Measurements from ENCODE around the gene USP13. TPM values are rescaled to one million over a fixed set of nuclear protein-coding genes. Genes with fewer than 3 reads are reported as not detected.
"Not testable (repeated sequence)": the region's sequence is repeated elsewhere in the genome, so short reads cannot be mapped to it uniquely, and the experiment has no call there.

USP13 gene
- total and polyA plus RNA-seq, 3 donors from 2014 or later: 17.6 to 50.3 (median 42.0) TPM

GRCh38 chr3:179775416-179776122, 122.7 kb downstream of the USP13 start:
- Histone ChIP-seq H3K27me3 (no peaks in the 10 kb centered on the region), H3K36me3 (ENCODE audit: low read depth, missing control alignments) (no peaks in the 10 kb centered on the region), H3K4me1 (no peaks in the 10 kb centered on the region), H3K9me3 (no peaks in the 10 kb centered on the region), H3K4me3 (no peak overlapping the region), H3K27ac (no peak overlapping the region)
- intact Hi-C loops (cut with DNase I; ENCODE audit: low total_unique reads): no loop called here
- DNase-seq: no peak
- WGBS, 2 donors: 97 to 98% methylated on average over 11 to 27 of the region's 28 CpGs
- no peak for TF ChIP-seq POLR2A (IDR thresholded peaks at IDR 0.05)
- TF ChIP-seq, protein P1, sequence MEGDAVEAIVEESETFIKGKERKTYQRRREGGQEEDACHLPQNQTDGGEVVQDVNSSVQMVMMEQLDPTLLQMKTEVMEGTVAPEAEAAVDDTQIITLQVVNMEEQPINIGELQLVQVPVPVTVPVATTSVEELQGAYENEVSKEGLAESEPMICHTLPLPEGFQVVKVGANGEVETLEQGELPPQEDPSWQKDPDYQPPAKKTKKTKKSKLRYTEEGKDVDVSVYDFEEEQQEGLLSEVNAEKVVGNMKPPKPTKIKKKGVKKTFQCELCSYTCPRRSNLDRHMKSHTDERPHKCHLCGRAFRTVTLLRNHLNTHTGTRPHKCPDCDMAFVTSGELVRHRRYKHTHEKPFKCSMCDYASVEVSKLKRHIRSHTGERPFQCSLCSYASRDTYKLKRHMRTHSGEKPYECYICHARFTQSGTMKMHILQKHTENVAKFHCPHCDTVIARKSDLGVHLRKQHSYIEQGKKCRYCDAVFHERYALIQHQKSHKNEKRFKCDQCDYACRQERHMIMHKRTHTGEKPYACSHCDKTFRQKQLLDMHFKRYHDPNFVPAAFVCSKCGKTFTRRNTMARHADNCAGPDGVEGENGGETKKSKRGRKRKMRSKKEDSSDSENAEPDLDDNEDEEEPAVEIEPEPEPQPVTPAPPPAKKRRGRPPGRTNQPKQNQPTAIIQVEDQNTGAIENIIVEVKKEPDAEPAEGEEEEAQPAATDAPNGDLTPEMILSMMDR (IDR thresholded peaks at IDR 0.05): no peak

GRCh38 chr3:179782841-179783240, 130.0 kb downstream of the USP13 start:
- not testable (repeated sequence) for H3K36me3 ChIP-seq (ENCODE audit: low read depth, missing control alignments)

DNA sequence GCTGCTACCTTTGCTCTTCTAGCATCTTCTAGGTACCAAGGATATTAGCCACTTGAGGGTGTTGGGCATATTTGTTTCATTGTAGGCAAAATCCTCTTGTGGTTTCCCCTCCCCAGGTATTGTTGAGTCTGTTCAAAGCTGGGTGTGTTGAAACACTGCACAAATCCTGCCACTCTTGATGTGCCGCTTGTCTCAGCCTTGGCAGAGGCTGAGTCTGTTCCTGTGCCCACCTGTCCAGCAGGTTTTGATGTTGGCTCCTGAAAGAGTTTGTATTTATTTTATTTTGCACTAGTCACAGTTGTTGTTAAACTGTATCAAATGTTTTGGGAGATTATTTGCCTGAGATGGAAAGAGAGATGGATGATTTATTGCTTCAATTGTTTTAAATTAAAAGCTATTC, 136.2 kb downstream of the USP13 start:
- intact Hi-C loops (cut with DNase I; ENCODE audit: low total_unique reads): no loop called here
- Histone ChIP-seq H3K9me3 (no peaks in the 10 kb centered on the region), H3K4me3 (no peak overlapping the region), H3K36me3 (ENCODE audit: low read depth, missing control alignments) (no peaks in the 10 kb centered on the region), H3K27me3 (no peaks in the 10 kb centered on the region), H3K4me1 (no peaks in the 10 kb centered on the region), H3K27ac (no peak overlapping the region)
- no peak for DNase-seq
- no peak for TF ChIP-seq POLR2A (IDR thresholded peaks at IDR 0.05)
- TF ChIP-seq, protein P1 (IDR thresholded peaks at IDR 0.05): no peak
- WGBS, 2 donors: 94 to 100% methylated on average over 1 of the region's 1 CpG

More at GRCh38 chr3:179782841-179783240, 130.0 kb downstream of the USP13 start:
- 95 to 96% methylated on average over 5 of the region's 5 CpGs for WGBS, 2 donors
- H3K9me3 ChIP-seq; H3K4me3 ChIP-seq; DNase-seq; H3K27me3 ChIP-seq; H3K4me1 ChIP-seq; H3K27ac ChIP-seq; intact Hi-C loops (cut with DNase I; ENCODE audit: low total_unique reads): not testable (repeated sequence)

DNA sequence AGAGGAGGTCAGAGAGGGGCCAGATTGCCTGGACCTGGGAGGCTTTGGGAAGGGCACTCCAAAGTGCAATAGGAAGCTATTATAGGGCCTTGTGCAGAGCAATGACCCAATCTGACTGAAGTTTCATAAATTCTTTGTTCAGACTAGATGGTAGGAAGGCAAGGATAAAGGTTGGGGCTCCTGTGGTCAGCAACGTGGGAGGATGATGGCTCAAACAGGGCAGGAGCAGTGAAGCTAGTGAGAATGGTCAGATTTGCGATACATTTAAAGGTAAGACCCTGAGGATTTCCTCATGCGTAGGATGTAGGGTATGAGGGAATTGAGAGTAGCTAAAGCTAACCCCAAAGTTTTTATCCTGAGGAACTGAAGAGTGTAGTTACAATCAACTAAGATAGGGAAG, 139.0 kb downstream of the USP13 start:
- H3K36me3 ChIP-seq (ENCODE audit: low read depth, missing control alignments): no peaks in the 10 kb centered on the region
- no peaks in the 10 kb centered on the region for H3K9me3 ChIP-seq
- H3K4me3 ChIP-seq: no peak overlapping the region
- WGBS, 2 donors: 74 to 84% methylated on average over 3 of the region's 3 CpGs
- no peak for TF ChIP-seq POLR2A (IDR thresholded peaks at IDR 0.05)
- TF ChIP-seq, protein P1 (IDR thresholded peaks at IDR 0.05): no peak
- H3K27ac ChIP-seq: no peak overlapping the region
- no peaks in the 10 kb centered on the region for H3K4me1 ChIP-seq
- no peak for DNase-seq
- no peaks in the 10 kb centered on the region for H3K27me3 ChIP-seq
- intact Hi-C loops (cut with DNase I; ENCODE audit: low total_unique reads): no loop called here

DNA sequence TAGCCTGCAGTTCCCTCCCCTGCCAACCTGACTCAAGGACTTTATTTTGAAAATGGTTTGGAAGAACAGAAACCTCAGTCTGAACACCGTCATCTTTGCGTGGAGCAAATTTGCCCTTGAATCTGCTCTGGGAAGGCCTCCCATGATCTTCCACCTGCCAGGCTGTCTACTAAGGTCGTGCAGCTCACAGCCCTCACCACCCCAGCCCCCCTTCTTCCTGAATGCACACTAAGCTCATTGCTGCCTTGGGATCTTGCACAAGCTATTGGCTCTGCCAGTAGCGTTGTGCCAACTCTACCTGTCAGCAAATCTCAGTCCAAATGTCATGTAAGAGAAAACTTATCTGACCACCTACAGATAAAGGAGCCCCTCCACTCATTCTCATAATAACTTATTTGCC, 141.5 kb downstream of the USP13 start:
- no peaks in the 10 kb centered on the region for H3K4me1 ChIP-seq
- intact Hi-C loops (cut with DNase I; ENCODE audit: low total_unique reads): no loop called here
- H3K27me3 ChIP-seq: no peaks in the 10 kb centered on the region
- H3K36me3 ChIP-seq (ENCODE audit: low read depth, missing control alignments): no peaks in the 10 kb centered on the region
- WGBS, 2 donors: 47 to 53% methylated on average over 4 of the region's 4 CpGs
- DNase-seq: no peak
- H3K4me3 ChIP-seq: no peak overlapping the region
- no peak overlapping the region for H3K27ac ChIP-seq
- TF ChIP-seq POLR2A (IDR thresholded peaks at IDR 0.05): no peak
- TF ChIP-seq, protein P1 (IDR thresholded peaks at IDR 0.05): no peak
- H3K9me3 ChIP-seq: no peaks in the 10 kb centered on the region

Measured in testis (tissue), 3 donors.